Upper lobe of left lung (tissue), 6 donors: ENCODE data around the gene CTPS1. TPM values are rescaled to one million over a fixed set of nuclear protein-coding genes. Genes with fewer than 3 reads are reported as not detected.

Experiments used
- ATAC-seq, 2 donors: fragments of 200-7000 bp; cut with Tn5 transposase; one replicate each; pipeline ENCODE4 v1.9.1; 2022; ENCODE audit warnings: mild to moderate bottlenecking in 2 of 2, moderate library complexity in 2 of 2; ENCODE audit not compliant: low FRiP score in 2 of 2
- DNase-seq, 2 donors: peaks; one replicate each; pipeline ENCODE4 v3.0.0-alpha.2; 2019 to 2020
- H3K27ac ChIP-seq, 4 donors: fragments of 200-600 bp; sonication (generic); one replicate each; pipeline ENCODE4 v1.5.1; 2016 to 2019
- H3K27me3 ChIP-seq, 4 donors: fragments of 200-600 bp; sonication (generic); one replicate each; pipeline ENCODE4 v1.5.1; 2017 to 2019
- H3K36me3 ChIP-seq, 4 donors: fragments of 200-600 bp; sonication (generic); one replicate each; pipeline ENCODE4 v1.5.1; 2016 to 2019
- H3K4me1 ChIP-seq, 4 donors: fragments of 200-600 bp; sonication (generic); one replicate each; pipeline ENCODE4 v1.5.1; 2018 to 2019
- H3K4me3 ChIP-seq, 4 donors: fragments of 200-600 bp; sonication (generic); one replicate each; pipeline ENCODE4 v1.5.1; 2017 to 2019; ENCODE audit warnings: mild to moderate bottlenecking in 2 of 4, moderate library complexity in 1 of 4
- H3K9me3 ChIP-seq, 4 donors: fragments of 200-600 bp; sonication (generic); one replicate each; pipeline ENCODE4 v1.5.1; 2018 to 2019
- CTCF ChIP-seq, 6 experiments: fragments of 450-650 bp in 4 of 6; fragments of 200-600 bp in 2 of 6; sonication (generic) in 2 of 6; IDR thresholded peaks; one replicate each; pipeline ENCODE4 v1.5.1; 2016 to 2019; ENCODE audit warnings: antibody characterized with exemption in 6 of 6
- EP300 ChIP-seq, 4 donors: sonication (generic); formaldehyde crosslinking; IDR thresholded peaks; one replicate each; pipeline ENCODE4 v1.5.1; 2017; ENCODE audit warnings: antibody characterized with exemption in 4 of 4, control low read depth in 2 of 4
- POLR2A ChIP-seq, 4 donors: fragments of 450-650 bp; IDR thresholded peaks; one replicate each; pipeline ENCODE4 v1.5.1; 2016 to 2017; ENCODE audit warnings: antibody characterized with exemption in 4 of 4, mild to moderate bottlenecking in 2 of 4
- POLR2AphosphoS5 ChIP-seq, 2 donors: sonication (generic); formaldehyde crosslinking; IDR thresholded peaks; one replicate each; pipeline ENCODE4 v1.5.1; 2017; ENCODE audit warnings: antibody characterized with exemption in 2 of 2
- WGBS, 2 donors: methylation state at CpG; one replicate each; pipeline ENCODE4 v1.1.5; 2017 to 2018; 5-methylcytosine and 5-hydroxymethylcytosine counted together
- total RNA-seq, 6 donors: library from RNA; depleted of rRNA in 4 of 6; stranded (reverse); fragments of >200 nt in 4 of 6; gene quantifications; one replicate each; pipeline versions ENCODE4 v1.1.0 to v1.2.1, GENCODE V29; 2016 to 2021
- donor health status: DM: no; HTN: no; CAD: no; lungs with moderate emphysema.
- donor health status: DM: no; HTN: yes; CAD: no; lungs with severe emphysema.

Gene CTPS1
- total RNA-seq, 6 donors from 2014 or later = 12.7 to 32.5 (median 25.0) TPM

- WGBS, 2 donors = 91 to 92% methylated on average over 2 to 8 of the region's 8 CpGs
- Histone ChIP-seq H3K36me3 (peaks cover 0 to 21% (median 12%) of the 10 kb centered on the region in 4 donors), H3K9me3 (no peaks in the 10 kb centered on the region), H3K27me3 (no peaks in the 10 kb centered on the region), H3K4me3 (no peak overlapping the region), H3K27ac (no peak overlapping the region), H3K4me1 (peaks cover 13 to 47% (median 32%) of the 10 kb centered on the region in 4 donors)
- TF ChIP-seq EP300 (IDR thresholded peaks at IDR 0.05) = no peak
- no peak for TF ChIP-seq POLR2AphosphoS5 (IDR thresholded peaks at IDR 0.05)
- TF ChIP-seq CTCF (IDR thresholded peaks at IDR 0.05) = no peak
- no peak for TF ChIP-seq POLR2A (IDR thresholded peaks at IDR 0.05)
- DNase-seq (no peak), ATAC-seq (no peak)
Observed at GRCh38 chr1:41018018-41018410, 38.5 kb downstream of the CTPS1 start.

DNA sequence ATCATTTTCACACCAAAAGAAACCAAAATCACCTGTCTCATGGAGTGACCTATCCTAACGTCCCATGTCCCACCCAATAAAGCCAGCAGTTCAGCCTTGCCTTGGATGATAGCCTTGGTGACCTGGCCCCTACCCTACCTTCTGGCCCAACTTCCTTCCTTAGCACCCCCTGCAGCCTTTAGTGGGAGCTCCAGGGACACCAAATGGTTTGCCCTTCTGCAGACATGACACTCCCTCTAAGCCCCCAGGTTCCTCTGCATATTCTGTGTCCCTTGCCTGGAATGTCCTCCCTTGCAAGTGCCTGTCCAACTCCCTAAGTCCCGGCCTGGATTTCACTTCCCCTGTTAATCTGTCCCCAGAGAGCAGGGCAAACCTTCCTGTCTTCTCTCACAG lies 39.9 kb downstream of the CTPS1 start:
- peaks cover under 1 to 34% (median 21%) of the 10 kb centered on the region in 4 donors for H3K4me1 ChIP-seq
- no peaks in the 10 kb centered on the region for H3K9me3 ChIP-seq
- ATAC-seq (no peak), DNase-seq (no peak)
- H3K27ac ChIP-seq = peak overlapping the region in 1 of 4 donors; percentile 38
- peaks cover 0 to 21% (median 12%) of the 10 kb centered on the region in 4 donors for H3K36me3 ChIP-seq
- WGBS, 2 donors = 53 to 68% methylated on average over 2 of the region's 2 CpGs
- TF ChIP-seq POLR2A (IDR thresholded peaks at IDR 0.05) (no peak), EP300 (IDR thresholded peaks at IDR 0.05) (no peak), CTCF (IDR thresholded peaks at IDR 0.05) (no peak), POLR2AphosphoS5 (IDR thresholded peaks at IDR 0.05) (no peak)
- H3K27me3 ChIP-seq = no peaks in the 10 kb centered on the region
- H3K4me3 ChIP-seq = peak overlapping the region in 2 of 4 donors; percentile 19 to 25

GRCh38 chr1:41020109-41020576 lies 40.6 kb downstream of the CTPS1 start:
- TF ChIP-seq POLR2A (IDR thresholded peaks at IDR 0.05) (peak in 1 of 4 donors; percentile 32), POLR2AphosphoS5 (IDR thresholded peaks at IDR 0.05) (peak in 1 of 2 donors; percentile 53), EP300 (IDR thresholded peaks at IDR 0.05) (peak in 1 of 4 donors; percentile 29), CTCF (IDR thresholded peaks at IDR 0.05) (no peak)
- Histone ChIP-seq H3K4me1 (peaks cover 0 to 27% (median 17%) of the 10 kb centered on the region in 4 donors), H3K27ac (peak overlapping the region; percentile 8 to 82 (median 72)), H3K4me3 (peak overlapping the region in 2 of 4 donors; percentile 19 to 25), H3K36me3 (peaks cover 0 to 21% (median 14%) of the 10 kb centered on the region in 4 donors), H3K9me3 (no peaks in the 10 kb centered on the region), H3K27me3 (no peaks in the 10 kb centered on the region)
- peak; percentile 49 to 85 for ATAC-seq
- WGBS, 2 donors = 72 to 81% methylated on average over 10 to 13 of the region's 17 CpGs
- peak; percentile 85 to 94 for DNase-seq

DNA sequence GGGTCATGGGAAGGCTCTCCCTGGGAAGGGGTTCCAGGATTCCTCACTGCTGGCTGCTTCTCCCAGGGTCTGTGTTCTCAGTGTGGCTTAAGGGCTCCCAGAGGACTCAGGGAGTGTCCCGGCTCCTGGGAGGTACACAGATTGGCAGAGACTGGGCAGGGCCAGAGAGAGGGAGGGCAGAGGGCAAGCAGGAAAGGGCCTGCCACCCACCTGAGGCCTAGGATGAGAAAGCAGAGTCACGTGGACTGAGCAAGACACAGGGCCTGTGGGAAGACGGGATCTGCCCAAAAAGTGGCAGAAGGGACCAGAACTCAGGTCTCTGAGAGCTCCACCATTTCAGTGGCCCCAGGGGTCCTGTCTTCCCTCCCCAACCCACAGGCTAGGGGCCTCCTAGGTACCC lies 41.2 kb downstream of the CTPS1 start:
- ATAC-seq = peak; percentile 33 to 78

More for the DNA sequence above, 41.2 kb downstream of the CTPS1 start:
- DNase-seq = peak in 1 of 2 donors; percentile 87
- Histone ChIP-seq H3K9me3 (no peaks in the 10 kb centered on the region), H3K4me3 (peak overlapping the region in 1 of 4 donors; percentile 5), H3K36me3 (peaks cover 0 to 24% (median 15%) of the 10 kb centered on the region in 4 donors), H3K27ac (peak overlapping the region; percentile 8 to 82 (median 72)), H3K27me3 (no peaks in the 10 kb centered on the region), H3K4me1 (peaks cover 0 to 27% (median 17%) of the 10 kb centered on the region in 4 donors)
- TF ChIP-seq CTCF (IDR thresholded peaks at IDR 0.05) = no peak
- TF ChIP-seq POLR2AphosphoS5 (IDR thresholded peaks at IDR 0.05) = no peak
- no peak for TF ChIP-seq EP300 (IDR thresholded peaks at IDR 0.05)
- TF ChIP-seq POLR2A (IDR thresholded peaks at IDR 0.05) = no peak
- 51 to 69% methylated on average over 3 of the region's 3 CpGs for WGBS, 2 donors
